HepG2 (cell line): ENCODE measurements around the gene TAPBP. TPM values are rescaled to one million over a fixed set of nuclear protein-coding genes. Genes with fewer than 3 reads are reported as not detected.
A peak's percentile ranks its signal among the peaks of the same experiment; 100 is the strongest.

ENCODE experiments used
- ARNTL ChIP-seq: sonication (generic); formaldehyde crosslinking; IDR thresholded peaks from 2 replicates; pipeline ENCODE4 v1.4.0; 2020; ENCODE audit warnings: mild to moderate bottlenecking, missing genetic modification reagents
- ATRX ChIP-seq: sonication (generic); formaldehyde crosslinking; IDR thresholded peaks from 2 replicates; pipeline ENCODE4 v1.4.0; 2020; ENCODE audit warnings: missing genetic modification reagents, borderline replicate concordance
- CEBPG ChIP-seq: IDR thresholded peaks from 2 replicates; pipeline ENCODE4 v1.6.1; 2016
- HNF4A ChIP-seq: sonication (generic); formaldehyde crosslinking; IDR thresholded peaks from 2 replicates; pipeline ENCODE4 v1.4.0; 2020; ENCODE audit warnings: missing genetic modification reagents
- HNRNPH1 ChIP-seq: fragments of 200-400 bp; formaldehyde crosslinking; optimal IDR thresholded peaks from 2 replicates; pipeline ENCODE3; 2017; ENCODE audit warnings: mild to moderate bottlenecking, low read depth, low read length
- NBN ChIP-seq: fragments of 450-650 bp; conservative IDR thresholded peaks from 2 replicates; pipeline ENCODE4 v1.6.1; 2017
- NKX3-1 ChIP-seq: sonication (generic); formaldehyde crosslinking; IDR thresholded peaks from 2 replicates; pipeline ENCODE4 v1.5.0; 2020; ENCODE audit warnings: missing genetic modification reagents
- SIN3B ChIP-seq: fragments of 150-350 bp; IDR thresholded peaks from 2 replicates; pipeline ENCODE4 v1.6.1; 2014; ENCODE audit warnings: low read length
- SKI ChIP-seq: fragments of 450-650 bp; IDR thresholded peaks from one replicate; pipeline ENCODE4 v1.6.1; 2018; ENCODE audit warnings: mild to moderate bottlenecking; ENCODE audit not compliant: partially characterized antibody
- ZBTB7A ChIP-seq: sonication (generic); formaldehyde crosslinking; IDR thresholded peaks from 2 replicates; pipeline ENCODE4 v1.8.0; 2022; ENCODE audit warnings: mild to moderate bottlenecking, missing genetic modification reagents
- ZNF253 ChIP-seq: sonication (generic); formaldehyde crosslinking; IDR thresholded peaks from 2 replicates; pipeline ENCODE4 v1.8.0; 2022; ENCODE audit warnings: mild to moderate bottlenecking, missing genetic modification reagents, borderline replicate concordance
- ZNF260 ChIP-seq: sonication (generic); formaldehyde crosslinking; IDR thresholded peaks from 2 replicates; pipeline ENCODE4 v1.4.0; 2020; ENCODE audit warnings: missing genetic modification reagents, low read depth, mild to moderate bottlenecking, borderline replicate concordance
- ZNF530 ChIP-seq: sonication (generic); formaldehyde crosslinking; IDR thresholded peaks from 2 replicates; pipeline ENCODE4 v1.5.0; 2020; ENCODE audit warnings: low read depth, mild to moderate bottlenecking, missing genetic modification reagents
- polyA plus RNA-seq, 8 experiments: library from polyadenylated mRNA; depleted of rRNA in 3 of 8; stranded (reverse) in 7 of 8; unstranded in 1 of 8; fragments of >200 nt; fragmentation: Illumina TruSeq in 4 of 8; extraction: Trizol in 4 of 8; gene quantifications; 2 replicates each; pipeline versions ENCODE4 v1.2.1 to v1.2.3, GENCODE V29; 2011 to 2016; ENCODE audit warnings: low read depth in 4 of 8, missing spikeins in 1 of 8, mixed read lengths in 1 of 8; ENCODE audit not compliant: insufficient read depth in 1 of 8
- total RNA-seq, 5 experiments: library from RNA; depleted of rRNA; stranded (reverse); fragments of >200 nt; fragmentation: Illumina TruSeq; extraction: Trizol; gene quantifications; 2 replicates each; pipeline ENCODE4 v1.2.3, GENCODE V29; 2016; ENCODE audit warnings: low read depth in 1 of 5
- TF ChIP-seq, protein P1 (sequence below): IDR thresholded peaks from 2 replicates; pipeline ENCODE4 v1.6.1; 2016; ENCODE audit warnings: mild to moderate bottlenecking, missing biosample characterization, missing genetic modification reagents
- TF ChIP-seq, protein P2 (sequence below): sonication (generic); formaldehyde crosslinking; IDR thresholded peaks from 2 replicates; pipeline ENCODE4 v1.5.0; 2020; ENCODE audit warnings: mild to moderate bottlenecking, missing genetic modification reagents, borderline replicate concordance
- TF ChIP-seq, protein P3 (sequence below): sonication (generic); formaldehyde crosslinking; conservative IDR thresholded peaks from 2 replicates; pipeline ENCODE4 v1.4.0; 2020; ENCODE audit warnings: missing genetic modification reagents
- TF ChIP-seq, protein P4 (sequence below): IDR thresholded peaks from 2 replicates; pipeline ENCODE4 v1.6.1; 2018; ENCODE audit warnings: missing genetic modification reagents, mild to moderate bottlenecking, missing compliant biosample characterization

The TAPBP gene
- total and polyA plus RNA-seq, 2 of the 13 experiments (the other 11 are each of a cell fraction or from before 2014, with no cell fraction given), result 27.4 to 32.3 TPM

DNA sequence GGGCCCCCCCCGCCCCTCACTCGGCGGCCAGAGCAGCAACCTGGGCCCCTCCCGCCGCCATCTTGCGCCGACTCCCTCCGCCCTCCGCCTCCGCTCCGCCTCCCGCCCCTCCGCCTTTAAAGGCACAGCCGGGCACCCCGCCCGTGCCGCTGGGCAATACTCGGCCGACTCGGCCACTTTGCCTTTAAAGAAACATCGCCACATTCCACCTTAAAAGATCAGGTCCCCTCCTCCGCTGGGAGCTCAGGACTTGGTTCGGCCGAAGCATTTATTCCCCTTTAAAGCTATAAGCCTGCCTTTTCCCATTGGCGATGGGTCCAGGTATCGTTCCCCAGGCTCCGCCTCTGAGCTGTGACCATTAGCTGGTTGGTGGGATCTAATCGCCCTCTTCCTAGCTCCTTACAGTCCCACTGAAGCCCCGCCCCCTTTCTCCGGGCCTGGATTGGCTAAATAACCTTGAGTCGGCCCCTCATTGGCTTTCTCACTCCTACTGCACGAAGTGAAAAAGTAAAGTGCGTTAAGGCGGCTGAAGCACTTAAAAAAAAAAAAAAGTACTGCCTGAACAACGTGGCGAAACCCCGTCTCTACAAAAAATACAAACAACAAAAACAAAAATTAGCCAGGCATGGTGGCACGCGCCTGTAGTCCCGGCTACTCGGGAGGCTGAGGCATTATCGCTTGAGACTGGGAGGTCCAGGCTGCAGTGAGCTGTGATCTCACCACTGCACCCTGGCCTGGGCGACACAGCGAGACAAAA is 4.0 kb upstream of the TAPBP start, which contains the start of gene ZBTB22 (continued):
- TF ChIP-seq, protein P1, sequence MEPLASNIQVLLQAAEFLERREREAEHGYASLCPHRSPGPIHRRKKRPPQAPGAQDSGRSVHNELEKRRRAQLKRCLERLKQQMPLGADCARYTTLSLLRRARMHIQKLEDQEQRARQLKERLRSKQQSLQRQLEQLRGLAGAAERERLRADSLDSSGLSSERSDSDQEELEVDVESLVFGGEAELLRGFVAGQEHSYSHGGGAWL (CRISPR knock-in tag), result 0 out of 2 replicates have a peak, but pooled peaks have one; percentile 18
- TF ChIP-seq, protein P2, sequence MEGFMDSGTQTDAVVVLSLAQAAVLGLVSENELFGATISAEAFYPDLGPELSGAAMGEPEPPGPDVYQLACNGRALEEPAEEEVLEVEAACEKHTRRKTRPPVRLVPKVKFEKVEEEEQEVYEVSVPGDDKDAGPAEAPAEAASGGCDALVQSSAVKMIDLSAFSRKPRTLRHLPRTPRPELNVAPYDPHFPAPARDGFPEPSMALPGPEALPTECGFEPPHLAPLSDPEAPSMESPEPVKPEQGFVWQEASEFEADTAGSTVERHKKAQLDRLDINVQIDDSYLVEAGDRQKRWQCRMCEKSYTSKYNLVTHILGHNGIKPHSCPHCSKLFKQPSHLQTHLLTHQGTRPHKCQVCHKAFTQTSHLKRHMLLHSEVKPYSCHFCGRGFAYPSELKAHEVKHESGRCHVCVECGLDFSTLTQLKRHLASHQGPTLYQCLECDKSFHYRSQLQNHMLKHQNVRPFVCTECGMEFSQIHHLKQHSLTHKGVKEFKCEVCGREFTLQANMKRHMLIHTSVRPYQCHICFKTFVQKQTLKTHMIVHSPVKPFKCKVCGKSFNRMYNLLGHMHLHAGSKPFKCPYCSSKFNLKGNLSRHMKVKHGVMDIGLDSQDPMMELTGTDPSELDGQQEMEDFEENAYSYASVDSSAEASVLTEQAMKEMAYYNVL (CRISPR knock-in tag), result no peak; the same call in 1 of the 2 replicates
- 0 out of 2 replicates have a peak, but pooled peaks have one; percentile 58 for TF ChIP-seq NKX3-1
- TF ChIP-seq ATRX, result no peak
- 0 out of 2 replicates have a peak, but pooled peaks have one; percentile 27 for TF ChIP-seq NBN
- TF ChIP-seq, protein P3, sequence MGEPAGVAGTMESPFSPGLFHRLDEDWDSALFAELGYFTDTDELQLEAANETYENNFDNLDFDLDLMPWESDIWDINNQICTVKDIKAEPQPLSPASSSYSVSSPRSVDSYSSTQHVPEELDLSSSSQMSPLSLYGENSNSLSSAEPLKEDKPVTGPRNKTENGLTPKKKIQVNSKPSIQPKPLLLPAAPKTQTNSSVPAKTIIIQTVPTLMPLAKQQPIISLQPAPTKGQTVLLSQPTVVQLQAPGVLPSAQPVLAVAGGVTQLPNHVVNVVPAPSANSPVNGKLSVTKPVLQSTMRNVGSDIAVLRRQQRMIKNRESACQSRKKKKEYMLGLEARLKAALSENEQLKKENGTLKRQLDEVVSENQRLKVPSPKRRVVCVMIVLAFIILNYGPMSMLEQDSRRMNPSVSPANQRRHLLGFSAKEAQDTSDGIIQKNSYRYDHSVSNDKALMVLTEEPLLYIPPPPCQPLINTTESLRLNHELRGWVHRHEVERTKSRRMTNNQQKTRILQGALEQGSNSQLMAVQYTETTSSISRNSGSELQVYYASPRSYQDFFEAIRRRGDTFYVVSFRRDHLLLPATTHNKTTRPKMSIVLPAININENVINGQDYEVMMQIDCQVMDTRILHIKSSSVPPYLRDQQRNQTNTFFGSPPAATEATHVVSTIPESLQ (CRISPR knock-in tag), result no peak; the same call in 1 of the 2 replicates
- no peak for TF ChIP-seq ZNF253 (CRISPR knock-in tag)
- TF ChIP-seq SKI, result no peak
- no peak for TF ChIP-seq HNRNPH1
- peak; percentile 11; the same call in 1 of the 2 replicates for TF ChIP-seq HNF4A (CRISPR knock-in tag)
- no peak for TF ChIP-seq ZBTB7A
- peak; percentile 55; the same call in 1 of the 2 replicates for TF ChIP-seq SIN3B
- TF ChIP-seq, protein P4, sequence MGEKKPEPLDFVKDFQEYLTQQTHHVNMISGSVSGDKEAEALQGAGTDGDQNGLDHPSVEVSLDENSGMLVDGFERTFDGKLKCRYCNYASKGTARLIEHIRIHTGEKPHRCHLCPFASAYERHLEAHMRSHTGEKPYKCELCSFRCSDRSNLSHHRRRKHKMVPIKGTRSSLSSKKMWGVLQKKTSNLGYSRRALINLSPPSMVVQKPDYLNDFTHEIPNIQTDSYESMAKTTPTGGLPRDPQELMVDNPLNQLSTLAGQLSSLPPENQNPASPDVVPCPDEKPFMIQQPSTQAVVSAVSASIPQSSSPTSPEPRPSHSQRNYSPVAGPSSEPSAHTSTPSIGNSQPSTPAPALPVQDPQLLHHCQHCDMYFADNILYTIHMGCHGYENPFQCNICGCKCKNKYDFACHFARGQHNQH, result peak; percentile 36; the same call in 1 of the 2 replicates
- no peak for TF ChIP-seq CEBPG
- TF ChIP-seq ARNTL (CRISPR knock-in tag), result no peak; the same call in 1 of the 2 replicates
- no peak for TF ChIP-seq ZNF530 (CRISPR knock-in tag)
- no peak for TF ChIP-seq ZNF260 (CRISPR knock-in tag)
